ENCODE measurements around the gene SPATA31D3.
"Not testable (repeated sequence)": the region's sequence is repeated elsewhere in the genome, so short reads cannot be mapped to it uniquely, and the experiment has no call there.

The SPATA31D3 gene

DNA sequence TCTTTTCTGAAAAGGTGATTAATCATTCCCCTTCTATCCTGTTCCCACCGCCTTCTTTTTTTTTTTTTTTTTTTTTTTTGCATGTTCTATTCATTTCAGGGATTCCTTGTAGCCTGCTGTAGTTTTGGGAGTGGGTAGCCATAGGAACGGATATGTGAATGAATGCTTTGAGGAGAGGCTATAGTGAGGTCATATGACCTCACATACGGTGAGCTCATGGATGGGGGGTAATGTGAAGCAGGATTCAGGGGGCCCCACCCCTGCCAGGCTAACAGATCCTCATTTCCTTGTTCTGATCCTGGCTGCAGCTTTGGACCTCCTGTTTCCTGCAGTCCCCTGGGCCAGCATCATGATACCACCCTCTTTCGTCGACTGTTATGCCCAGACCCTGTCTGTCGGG is 13.2 kb upstream of the SPATA31D3 start:
- H3K9me3 ChIP-seq (ENCODE audit: control insufficient read depth, insufficient read depth, low read length); H3K36me3 ChIP-seq (ENCODE audit: control insufficient read depth, insufficient read depth, low read length): not testable (repeated sequence)

GRCh38 chr9:81933547-81933946 is 9.8 kb upstream of the SPATA31D3 start:
- H3K9ac ChIP-seq (ENCODE audit: low read depth, low read length); H3K4me1 ChIP-seq (ENCODE audit: control insufficient read depth, insufficient read depth, low read length); H3K9me3 ChIP-seq (ENCODE audit: control insufficient read depth, insufficient read depth, low read length); H3K27me3 ChIP-seq (ENCODE audit: control insufficient read depth, insufficient read depth, low read length); H3K36me3 ChIP-seq (ENCODE audit: control insufficient read depth, insufficient read depth, low read length); H3K4me3 ChIP-seq (ENCODE audit: low read depth, low read length): not testable (repeated sequence)

More for the DNA sequence above, 13.2 kb upstream of the SPATA31D3 start:
- not testable (repeated sequence) for H3K4me1 ChIP-seq (ENCODE audit: control insufficient read depth, insufficient read depth, low read length); H3K9ac ChIP-seq (ENCODE audit: low read depth, low read length); H3K27me3 ChIP-seq (ENCODE audit: control insufficient read depth, insufficient read depth, low read length); H3K4me3 ChIP-seq (ENCODE audit: low read depth, low read length)

GRCh38 chr9:81948650-81949049 is 5.3 kb downstream of the SPATA31D3 start:
- H3K4me1 ChIP-seq (ENCODE audit: control insufficient read depth, insufficient read depth, low read length); H3K27me3 ChIP-seq (ENCODE audit: control insufficient read depth, insufficient read depth, low read length); H3K9ac ChIP-seq (ENCODE audit: low read depth, low read length); H3K4me3 ChIP-seq (ENCODE audit: low read depth, low read length); H3K36me3 ChIP-seq (ENCODE audit: control insufficient read depth, insufficient read depth, low read length); H3K9me3 ChIP-seq (ENCODE audit: control insufficient read depth, insufficient read depth, low read length): not testable (repeated sequence)

GRCh38 chr9:81953096-81953495 is 9.8 kb downstream of the SPATA31D3 start:
- H3K9me3 ChIP-seq (ENCODE audit: control insufficient read depth, insufficient read depth, low read length): peaks cover 7% of the 10 kb centered on the region
- no peaks in the 10 kb centered on the region for H3K36me3 ChIP-seq (ENCODE audit: control insufficient read depth, insufficient read depth, low read length)
- no peaks in the 10 kb centered on the region for H3K4me1 ChIP-seq (ENCODE audit: control insufficient read depth, insufficient read depth, low read length)

DNA sequence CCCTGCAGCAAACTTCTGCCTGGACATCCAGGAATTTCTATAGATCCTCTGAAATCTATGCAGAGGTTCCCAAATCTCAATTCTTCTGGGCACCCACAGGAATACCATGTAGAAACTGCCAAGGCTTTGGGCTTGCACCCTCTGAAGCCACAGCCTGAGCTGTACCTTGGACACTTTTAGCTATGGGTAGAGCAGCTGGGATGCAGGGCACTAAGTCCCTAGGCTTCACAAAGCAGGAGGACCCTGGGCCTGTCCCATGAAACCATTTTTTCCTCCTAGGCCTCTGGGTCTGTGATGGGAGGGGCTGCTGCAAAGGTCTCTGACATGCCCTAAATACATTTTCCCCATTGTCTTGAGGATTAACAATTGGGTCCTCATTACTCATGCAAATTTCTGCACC is 12.3 kb downstream of the SPATA31D3 start:
- no peaks in the 10 kb centered on the region for H3K27me3 ChIP-seq (ENCODE audit: control insufficient read depth, insufficient read depth, low read length)
- H3K4me3 ChIP-seq (ENCODE audit: low read depth, low read length): no peak overlapping the region
- H3K36me3 ChIP-seq (ENCODE audit: control insufficient read depth, insufficient read depth, low read length): no peaks in the 10 kb centered on the region
- no peak overlapping the region for H3K9ac ChIP-seq (ENCODE audit: low read depth, low read length)
- H3K9me3 ChIP-seq (ENCODE audit: control insufficient read depth, insufficient read depth, low read length): peaks cover 7% of the 10 kb centered on the region
- no peaks in the 10 kb centered on the region for H3K4me1 ChIP-seq (ENCODE audit: control insufficient read depth, insufficient read depth, low read length)

More at GRCh38 chr9:81953096-81953495, 9.8 kb downstream of the SPATA31D3 start:
- H3K27me3 ChIP-seq (ENCODE audit: control insufficient read depth, insufficient read depth, low read length): no peaks in the 10 kb centered on the region
- no peak overlapping the region for H3K9ac ChIP-seq (ENCODE audit: low read depth, low read length)
- H3K4me3 ChIP-seq (ENCODE audit: low read depth, low read length): no peak overlapping the region

- Histone ChIP-seq H3K4me1 (ENCODE audit: control insufficient read depth, insufficient read depth, low read length) (no peaks in the 10 kb centered on the region), H3K9ac (ENCODE audit: low read depth, low read length) (no peak overlapping the region), H3K9me3 (ENCODE audit: control insufficient read depth, insufficient read depth, low read length) (no peaks in the 10 kb centered on the region), H3K36me3 (ENCODE audit: control insufficient read depth, insufficient read depth, low read length) (no peaks in the 10 kb centered on the region), H3K27me3 (ENCODE audit: control insufficient read depth, insufficient read depth, low read length) (no peaks in the 10 kb centered on the region), H3K4me3 (ENCODE audit: low read depth, low read length) (no peak overlapping the region)
These were observed 21.2 kb downstream of the SPATA31D3 start for GRCh38 chr9:81964218-81965171.

DNA sequence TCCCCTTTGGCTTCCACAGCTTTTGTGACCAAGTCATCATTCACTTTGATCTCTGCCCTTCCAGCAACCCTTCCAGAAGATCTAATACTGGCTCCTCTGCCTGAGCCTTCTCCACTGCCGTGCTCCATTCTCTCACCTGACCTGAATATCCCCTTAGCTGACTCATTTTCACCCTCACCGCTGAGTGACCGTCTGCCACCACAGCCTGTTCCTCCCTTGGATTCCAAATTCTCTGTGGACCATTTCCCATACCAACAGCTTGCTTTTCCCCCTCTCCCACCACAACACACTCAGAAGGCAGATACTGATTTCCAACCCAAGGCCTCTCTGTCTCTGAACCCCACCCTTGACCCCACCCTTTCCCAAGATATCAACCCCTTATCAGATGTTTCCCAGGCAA is 24.7 kb downstream of the SPATA31D3 start:
- no peak overlapping the region for H3K9ac ChIP-seq (ENCODE audit: low read depth, low read length)
- H3K27me3 ChIP-seq (ENCODE audit: control insufficient read depth, insufficient read depth, low read length): no peaks in the 10 kb centered on the region
- no peaks in the 10 kb centered on the region for H3K4me1 ChIP-seq (ENCODE audit: control insufficient read depth, insufficient read depth, low read length)
- no peaks in the 10 kb centered on the region for H3K9me3 ChIP-seq (ENCODE audit: control insufficient read depth, insufficient read depth, low read length)
- no peak overlapping the region for H3K4me3 ChIP-seq (ENCODE audit: low read depth, low read length)
- H3K36me3 ChIP-seq (ENCODE audit: control insufficient read depth, insufficient read depth, low read length): no peaks in the 10 kb centered on the region

GRCh38 chr9:81969971-81970370 is 26.7 kb downstream of the SPATA31D3 start:
- Histone ChIP-seq H3K4me1 (ENCODE audit: control insufficient read depth, insufficient read depth, low read length) (no peaks in the 10 kb centered on the region), H3K9me3 (ENCODE audit: control insufficient read depth, insufficient read depth, low read length) (no peaks in the 10 kb centered on the region), H3K4me3 (ENCODE audit: low read depth, low read length) (no peak overlapping the region), H3K9ac (ENCODE audit: low read depth, low read length) (no peak overlapping the region), H3K27me3 (ENCODE audit: control insufficient read depth, insufficient read depth, low read length) (no peaks in the 10 kb centered on the region), H3K36me3 (ENCODE audit: control insufficient read depth, insufficient read depth, low read length) (no peaks in the 10 kb centered on the region)

DNA sequence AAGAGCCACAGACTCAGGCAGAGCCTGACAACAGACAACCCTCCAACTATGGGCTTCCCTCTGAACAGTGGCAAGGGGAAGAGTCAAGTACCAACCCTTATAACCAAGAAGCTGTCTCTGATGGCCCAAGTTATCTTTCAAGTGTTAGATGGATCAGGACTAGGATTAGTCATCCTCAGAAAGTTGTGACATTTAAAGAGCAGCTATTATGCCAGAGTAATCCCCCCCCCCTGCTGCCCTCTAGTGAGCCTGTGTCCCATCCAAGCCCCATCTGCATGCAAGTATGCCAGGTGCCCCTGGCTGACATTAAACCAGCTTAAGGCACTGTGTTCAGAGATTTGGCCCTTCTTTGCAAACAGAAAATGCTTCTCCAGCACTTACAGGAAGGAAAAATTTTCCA is 28.4 kb downstream of the SPATA31D3 start:
- no peaks in the 10 kb centered on the region for H3K27me3 ChIP-seq (ENCODE audit: control insufficient read depth, insufficient read depth, low read length)
- H3K4me1 ChIP-seq (ENCODE audit: control insufficient read depth, insufficient read depth, low read length): no peaks in the 10 kb centered on the region
- no peaks in the 10 kb centered on the region for H3K9me3 ChIP-seq (ENCODE audit: control insufficient read depth, insufficient read depth, low read length)
- no peaks in the 10 kb centered on the region for H3K36me3 ChIP-seq (ENCODE audit: control insufficient read depth, insufficient read depth, low read length)
- H3K9ac ChIP-seq (ENCODE audit: low read depth, low read length): no peak overlapping the region
- no peak overlapping the region for H3K4me3 ChIP-seq (ENCODE audit: low read depth, low read length)

DNA sequence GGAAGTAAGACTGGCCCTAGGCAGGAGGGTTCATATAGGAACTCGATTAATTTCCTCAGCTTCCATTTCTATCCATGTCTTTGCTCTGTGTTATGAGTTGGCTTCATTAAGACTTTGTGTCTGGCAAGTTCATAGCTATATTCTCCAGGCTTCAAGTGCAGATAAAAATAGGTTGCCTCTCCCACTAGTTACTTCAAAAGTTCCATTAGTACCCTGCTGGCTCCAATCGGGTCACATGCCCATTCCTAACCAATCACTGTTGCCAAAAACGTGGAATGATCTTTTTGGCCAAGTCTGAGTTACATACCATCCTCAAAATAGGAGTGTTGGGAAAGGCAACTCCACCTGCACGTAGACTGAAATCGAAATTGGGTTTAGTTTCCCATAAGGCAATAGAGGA is 31.5 kb downstream of the SPATA31D3 start:
- Histone ChIP-seq H3K9me3 (ENCODE audit: control insufficient read depth, insufficient read depth, low read length) (no peaks in the 10 kb centered on the region), H3K4me1 (ENCODE audit: control insufficient read depth, insufficient read depth, low read length) (no peaks in the 10 kb centered on the region), H3K4me3 (ENCODE audit: low read depth, low read length) (no peak overlapping the region), H3K36me3 (ENCODE audit: control insufficient read depth, insufficient read depth, low read length) (no peaks in the 10 kb centered on the region), H3K27me3 (ENCODE audit: control insufficient read depth, insufficient read depth, low read length) (no peaks in the 10 kb centered on the region), H3K9ac (ENCODE audit: low read depth, low read length) (no peak overlapping the region)

DNA sequence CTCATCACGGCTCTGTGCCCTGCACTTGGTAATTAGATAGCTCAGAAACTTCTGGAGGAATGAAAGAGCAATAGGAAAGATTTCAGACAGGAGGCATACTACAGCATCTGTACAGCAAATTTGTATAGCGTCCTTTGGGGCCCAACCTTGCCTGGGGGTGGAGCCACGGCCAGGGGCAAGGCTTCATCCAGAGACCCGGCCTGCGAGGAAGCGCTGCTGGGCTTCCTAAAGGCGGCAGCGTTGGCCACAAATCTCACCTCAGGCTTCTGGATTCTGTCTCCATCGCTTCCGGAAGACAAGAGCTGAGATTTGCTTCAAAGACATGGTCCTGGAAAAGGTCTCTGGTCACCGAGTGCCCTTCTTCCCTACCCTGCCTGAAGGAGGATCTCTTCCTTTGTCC is 33.1 kb downstream of the SPATA31D3 start:
- Histone ChIP-seq H3K36me3 (ENCODE audit: control insufficient read depth, insufficient read depth, low read length) (no peaks in the 10 kb centered on the region), H3K9me3 (ENCODE audit: control insufficient read depth, insufficient read depth, low read length) (no peaks in the 10 kb centered on the region), H3K27me3 (ENCODE audit: control insufficient read depth, insufficient read depth, low read length) (no peaks in the 10 kb centered on the region), H3K9ac (ENCODE audit: low read depth, low read length) (no peak overlapping the region), H3K4me1 (ENCODE audit: control insufficient read depth, insufficient read depth, low read length) (no peaks in the 10 kb centered on the region), H3K4me3 (ENCODE audit: low read depth, low read length) (no peak overlapping the region)

GRCh38 chr9:81979196-81979595 is 35.9 kb downstream of the SPATA31D3 start:
- no peaks in the 10 kb centered on the region for H3K4me1 ChIP-seq (ENCODE audit: control insufficient read depth, insufficient read depth, low read length)
- H3K9me3 ChIP-seq (ENCODE audit: control insufficient read depth, insufficient read depth, low read length): no peaks in the 10 kb centered on the region
- H3K4me3 ChIP-seq (ENCODE audit: low read depth, low read length): no peak overlapping the region
- H3K36me3 ChIP-seq (ENCODE audit: control insufficient read depth, insufficient read depth, low read length): no peaks in the 10 kb centered on the region
- no peak overlapping the region for H3K9ac ChIP-seq (ENCODE audit: low read depth, low read length)
- H3K27me3 ChIP-seq (ENCODE audit: control insufficient read depth, insufficient read depth, low read length): no peaks in the 10 kb centered on the region
